ENCODE measurements around the gene OPTN. TPM values are rescaled to one million over a fixed set of nuclear protein-coding genes. Genes with fewer than 3 reads are reported as not detected.
"Not testable (repeated sequence)": the region's sequence is repeated elsewhere in the genome, so short reads cannot be mapped to it uniquely, and the experiment has no call there.

Gene OPTN
- total and polyA plus RNA-seq, 12 donors, result 63.2 to 148 (median 92.5) TPM

DNA sequence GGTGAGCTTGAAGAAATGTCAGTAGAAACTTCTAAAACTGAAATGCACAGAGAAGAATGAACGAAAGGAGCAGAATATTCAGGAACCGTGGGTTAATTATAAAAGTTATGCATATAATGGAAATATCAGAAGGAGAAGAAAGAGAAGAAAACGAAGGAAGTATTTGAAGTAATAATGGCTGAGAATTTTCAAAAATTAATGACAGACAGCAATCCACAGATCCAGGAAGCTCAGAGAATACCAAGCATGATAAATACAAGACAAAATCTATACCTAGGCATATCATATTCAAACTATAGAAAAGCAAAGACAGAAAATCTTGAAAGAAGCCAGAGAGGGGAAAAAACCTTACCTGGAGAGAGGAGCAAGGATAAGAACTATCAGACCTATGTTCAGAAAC is 44.9 kb downstream of the OPTN start:
- no peaks in the 10 kb centered on the region for H3K4me1 ChIP-seq (replicated peaks in 1 of 2)
- no peak for TF ChIP-seq POLR2A (IDR thresholded peaks at IDR 0.05)
- TF ChIP-seq CTCF (IDR thresholded peaks at IDR 0.05), result no peak
- no peaks in the 10 kb centered on the region for H3K27me3 ChIP-seq
- H3K27ac ChIP-seq, result no peak overlapping the region
- no peak for DNase-seq
- no peaks in the 10 kb centered on the region for H3K9me3 ChIP-seq (replicated peaks in 1 of 3)
- no peak overlapping the region for H3K4me3 ChIP-seq
- peaks cover 0 to 10% of the 10 kb centered on the region in 2 donors for H3K36me3 ChIP-seq (replicated peaks in 1 of 2)
- 96 to 99% (median 97%) methylated on average over 3 of the region's 3 CpGs for WGBS, 4 donors
- intact Hi-C loops (cut with DNase I), result no loop called here

DNA sequence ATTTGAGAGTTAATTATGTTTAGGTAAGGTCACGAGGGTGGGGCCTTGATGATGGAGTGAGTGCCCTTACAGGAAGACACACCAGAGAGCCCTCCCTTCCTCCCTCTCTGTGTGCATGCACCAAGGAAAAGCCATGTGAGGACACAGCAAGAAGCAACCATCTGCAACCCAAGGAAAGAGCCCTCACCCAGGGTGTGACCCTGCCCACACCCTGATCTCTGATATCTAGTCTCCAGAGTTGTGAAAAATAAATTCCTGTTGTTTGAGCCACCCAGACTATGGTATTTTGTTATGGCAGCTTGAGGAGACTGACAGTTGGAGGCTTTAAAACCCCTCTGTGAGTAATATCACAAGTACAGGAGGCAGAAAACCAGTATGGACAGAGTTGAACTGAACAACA is 46.4 kb downstream of the OPTN start:
- 64 to 79% (median 69%) methylated on average over 1 of the region's 1 CpG for WGBS, 4 donors
- no peak overlapping the region for H3K4me3 ChIP-seq
- H3K9me3 ChIP-seq (replicated peaks in 1 of 3), result no peaks in the 10 kb centered on the region
- no peak for DNase-seq
- H3K36me3 ChIP-seq (replicated peaks in 1 of 2), result peaks cover 0 to 1% of the 10 kb centered on the region in 2 donors
- no peaks in the 10 kb centered on the region for H3K4me1 ChIP-seq (replicated peaks in 1 of 2)
- H3K27ac ChIP-seq, result no peak overlapping the region
- TF ChIP-seq POLR2A (IDR thresholded peaks at IDR 0.05) (no peak), CTCF (IDR thresholded peaks at IDR 0.05) (no peak)
- intact Hi-C loops (cut with DNase I), result no loop called here
- H3K27me3 ChIP-seq, result no peaks in the 10 kb centered on the region

DNA sequence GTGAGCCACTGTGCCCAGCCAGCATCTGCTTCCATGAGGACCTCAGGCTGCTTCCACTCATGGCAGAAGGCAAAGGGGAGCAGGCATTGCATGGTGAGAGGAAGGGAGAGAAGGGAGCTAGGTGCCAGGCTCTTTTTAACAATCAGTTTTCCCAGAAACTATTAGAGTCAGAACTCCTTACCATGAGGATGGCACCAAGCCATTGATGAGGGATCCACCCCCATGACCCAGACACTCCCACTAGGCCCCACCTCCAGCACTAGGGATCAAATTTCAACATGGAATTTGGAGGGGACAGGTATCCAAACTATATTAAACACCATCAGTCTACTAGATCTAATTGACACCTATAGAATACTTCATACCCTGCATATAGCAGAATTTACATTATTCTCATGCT is 47.2 kb downstream of the OPTN start:
- Histone ChIP-seq H3K4me1 (replicated peaks in 1 of 2) (no peaks in the 10 kb centered on the region), H3K4me3 (no peak overlapping the region), H3K27me3 (no peaks in the 10 kb centered on the region), H3K36me3 (replicated peaks in 1 of 2) (no peaks in the 10 kb centered on the region), H3K27ac (no peak overlapping the region), H3K9me3 (replicated peaks in 1 of 3) (no peaks in the 10 kb centered on the region)
- DNase-seq, result no peak
- TF ChIP-seq CTCF (IDR thresholded peaks at IDR 0.05) (no peak), POLR2A (IDR thresholded peaks at IDR 0.05) (no peak)
- intact Hi-C loops (cut with DNase I), result no loop called here

DNA sequence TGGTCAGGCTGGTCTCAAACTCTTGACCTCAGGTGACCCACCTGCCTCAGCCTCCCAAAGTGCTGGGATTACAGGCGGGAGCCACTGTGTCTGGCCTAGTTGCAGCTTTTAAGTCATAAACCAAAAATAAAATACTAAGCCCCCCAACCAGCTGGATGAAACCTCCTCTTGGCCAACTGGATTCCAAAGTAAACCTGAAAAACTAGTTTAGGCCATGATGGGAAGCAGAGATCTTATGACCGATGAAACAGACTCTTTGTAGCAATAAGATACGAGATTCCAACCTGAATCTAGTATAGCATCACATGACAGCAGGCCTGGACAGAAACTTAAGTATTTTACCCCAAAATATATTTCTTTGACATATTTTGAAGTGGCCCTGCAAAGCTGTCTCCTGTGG is 52.3 kb downstream of the OPTN start:
- 94 to 100% (median 94%) methylated on average over 3 of the region's 3 CpGs for WGBS, 4 donors

GRCh38 chr10:13155860-13156259 is 55.9 kb downstream of the OPTN start:
- H3K4me1 ChIP-seq (replicated peaks in 1 of 2); H3K27me3 ChIP-seq; H3K27ac ChIP-seq; H3K36me3 ChIP-seq (replicated peaks in 1 of 2); H3K4me3 ChIP-seq; intact Hi-C loops (cut with DNase I); DNase-seq; H3K9me3 ChIP-seq (replicated peaks in 1 of 3): not testable (repeated sequence)
- WGBS, 4 donors, result 75 to 94% (median 83%) methylated on average over 4 of the region's 4 CpGs

More for the DNA sequence above, 52.3 kb downstream of the OPTN start:
- H3K27ac ChIP-seq, result no peak overlapping the region
- TF ChIP-seq POLR2A (IDR thresholded peaks at IDR 0.05), result no peak
- no peaks in the 10 kb centered on the region for H3K36me3 ChIP-seq (replicated peaks in 1 of 2)
- H3K9me3 ChIP-seq (replicated peaks in 1 of 3), result no peaks in the 10 kb centered on the region
- no peaks in the 10 kb centered on the region for H3K27me3 ChIP-seq
- no peak overlapping the region for H3K4me3 ChIP-seq
- H3K4me1 ChIP-seq (replicated peaks in 1 of 2), result no peaks in the 10 kb centered on the region
- DNase-seq, result no peak
- intact Hi-C loops (cut with DNase I), result no loop called here
